Activated CD4-positive, alpha-beta T cell treated with anti-CD3 and anti-CD28 coated beads, Interleukin-2, amount 50 U/mL, for 4 hours (primary cell): ENCODE data around the gene DLL1.

Experiments used
- DNase-seq, 2 experiments: peaks; one replicate each; pipeline ENCODE4 v3.0.0-alpha.2; 2020

DLL1 gene

DNA sequence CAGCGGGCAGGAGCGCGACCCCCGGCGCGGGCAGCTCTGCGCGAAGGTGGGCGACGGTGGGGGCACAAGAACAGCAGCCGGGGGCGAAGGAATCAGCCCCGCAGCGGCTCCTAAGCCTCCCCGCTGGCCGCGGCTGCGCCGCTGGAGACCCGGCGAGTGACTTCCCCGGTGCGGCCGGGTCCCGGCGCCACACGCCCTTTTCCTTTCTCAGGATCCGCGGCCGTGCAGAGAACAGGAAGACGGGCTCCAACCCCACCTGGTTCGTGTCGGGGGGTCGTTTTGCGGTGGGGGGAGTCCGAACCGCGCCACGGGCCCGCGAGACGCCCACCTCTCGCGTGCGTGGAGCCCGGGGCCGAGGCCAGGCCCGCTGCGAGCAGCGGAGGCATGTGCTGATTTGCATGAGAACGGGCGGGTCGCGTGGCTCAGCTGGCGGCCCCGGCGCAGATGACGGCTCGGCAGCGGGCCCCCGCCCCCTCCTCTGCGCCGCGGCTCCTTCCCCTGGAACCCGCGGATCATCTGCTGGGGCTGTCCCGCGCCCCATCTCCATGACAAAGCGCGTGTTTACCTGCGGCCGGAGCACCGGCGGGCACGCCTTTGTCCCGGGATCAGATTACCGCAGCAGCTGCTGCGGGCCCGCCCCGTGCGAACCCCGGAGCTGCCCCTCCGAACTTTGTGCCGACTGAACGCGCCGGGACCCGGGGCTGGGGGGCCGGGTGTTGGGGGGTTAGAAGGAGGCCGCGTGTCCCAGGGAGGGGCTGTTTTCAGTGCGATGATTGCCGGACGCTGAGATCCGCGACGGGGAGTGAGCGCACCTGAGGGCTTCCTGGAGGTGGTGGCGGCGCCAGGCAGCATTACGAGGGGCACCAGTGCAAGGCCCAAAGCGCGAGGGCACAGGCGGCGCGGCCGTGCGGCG is 4.9 kb upstream of the DLL1 start:
- peak in 1 of 2 experiments; percentile 55 for DNase-seq

DNA sequence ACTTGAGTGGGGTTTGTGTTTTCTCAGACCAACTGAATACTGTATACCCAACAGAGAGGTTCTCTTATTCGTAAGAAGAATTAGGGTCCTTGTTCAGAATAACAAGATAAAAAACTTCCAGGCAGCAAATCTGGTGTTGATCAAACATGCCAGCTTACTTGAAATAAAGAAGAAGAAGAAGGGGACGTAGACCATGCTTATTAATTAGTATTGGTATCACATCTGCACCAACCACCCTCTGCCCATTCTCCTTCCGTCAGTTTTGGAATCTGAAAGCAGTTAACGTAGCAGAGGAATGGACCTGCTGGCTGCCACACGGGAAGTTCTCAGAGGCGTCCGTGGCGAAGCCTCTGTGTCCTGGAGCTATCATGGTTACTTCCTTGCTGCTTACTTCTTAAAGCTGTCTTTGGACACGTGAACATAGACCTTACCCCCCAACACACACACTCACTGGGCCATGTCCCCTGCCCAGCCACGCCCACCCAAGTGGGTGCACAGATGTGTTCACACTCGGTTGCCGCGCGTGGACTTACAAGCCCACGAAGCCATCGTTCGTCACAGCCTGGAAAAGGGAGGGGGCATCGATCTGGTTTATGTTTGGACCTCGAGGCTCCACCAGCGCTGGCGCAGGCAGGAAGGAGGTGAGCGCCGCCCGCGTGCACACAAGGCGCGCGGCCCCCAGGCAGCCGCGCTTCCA is 4.1 kb upstream of the DLL1 start:
- DNase-seq = no peak

DNA sequence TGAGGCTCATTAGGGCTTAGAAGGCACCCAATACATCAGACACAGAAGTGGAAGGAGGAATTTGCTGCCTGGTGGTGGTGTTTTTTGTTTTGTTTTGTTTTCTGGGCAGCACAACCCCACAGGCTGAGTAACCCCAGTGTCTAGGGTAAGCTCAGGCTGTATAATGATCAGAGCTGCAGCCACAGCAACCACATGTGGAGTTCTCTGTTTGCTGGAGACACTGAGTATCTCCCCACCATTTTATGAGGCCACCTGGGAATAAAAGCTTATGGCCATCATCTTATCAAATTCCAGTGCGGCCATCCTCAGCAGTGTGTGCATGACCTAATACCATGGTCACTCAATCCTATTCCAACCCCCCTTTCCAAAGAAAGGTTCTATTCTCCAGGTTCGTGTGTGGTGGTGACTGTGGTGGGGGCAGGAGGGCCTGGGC is 3.4 kb upstream of the DLL1 start:
- no peak for DNase-seq

DNA sequence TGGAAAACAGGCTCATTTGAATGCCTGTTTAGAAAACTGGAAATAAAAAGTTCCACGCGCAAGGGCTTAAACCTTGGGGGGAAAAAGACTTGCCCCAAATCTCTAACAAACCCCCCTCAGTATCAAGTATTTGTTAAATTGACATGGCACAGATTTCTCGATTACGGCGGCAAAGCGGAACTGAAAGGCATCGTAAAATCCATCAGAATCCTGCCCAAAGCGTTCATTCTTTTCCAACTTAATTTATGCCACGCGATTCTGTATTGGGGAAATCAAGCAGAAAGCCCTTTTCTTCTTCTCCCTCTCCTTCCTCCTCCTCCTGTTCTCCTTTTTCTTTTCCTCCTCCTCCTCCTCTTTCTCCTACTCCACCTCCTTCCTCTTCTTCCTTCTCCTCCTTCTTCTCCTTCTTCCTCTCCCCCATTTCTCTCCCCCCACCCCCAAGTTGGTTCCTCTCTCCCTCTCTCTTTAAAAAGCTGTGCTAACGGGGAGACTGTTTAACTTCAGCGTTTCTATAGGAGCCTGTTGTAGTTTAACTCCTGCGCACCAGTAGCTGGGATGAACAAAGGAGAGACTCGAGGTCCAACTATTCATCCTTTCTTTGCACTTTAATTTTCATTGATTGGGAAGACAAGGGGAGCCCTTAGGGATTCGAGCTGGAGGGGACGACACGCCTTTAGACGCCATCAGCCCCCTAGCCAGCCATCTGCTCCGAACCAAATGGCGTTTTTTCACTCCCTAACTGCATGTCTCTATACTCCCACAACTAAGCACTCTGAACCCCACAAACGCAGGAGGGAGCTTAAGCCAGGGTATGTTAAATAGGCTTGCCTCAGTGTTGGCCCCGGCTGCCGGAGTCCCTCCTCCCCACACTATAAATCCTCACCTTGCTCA is 2.7 kb upstream of the DLL1 start:
- DNase-seq = no peak

DNA sequence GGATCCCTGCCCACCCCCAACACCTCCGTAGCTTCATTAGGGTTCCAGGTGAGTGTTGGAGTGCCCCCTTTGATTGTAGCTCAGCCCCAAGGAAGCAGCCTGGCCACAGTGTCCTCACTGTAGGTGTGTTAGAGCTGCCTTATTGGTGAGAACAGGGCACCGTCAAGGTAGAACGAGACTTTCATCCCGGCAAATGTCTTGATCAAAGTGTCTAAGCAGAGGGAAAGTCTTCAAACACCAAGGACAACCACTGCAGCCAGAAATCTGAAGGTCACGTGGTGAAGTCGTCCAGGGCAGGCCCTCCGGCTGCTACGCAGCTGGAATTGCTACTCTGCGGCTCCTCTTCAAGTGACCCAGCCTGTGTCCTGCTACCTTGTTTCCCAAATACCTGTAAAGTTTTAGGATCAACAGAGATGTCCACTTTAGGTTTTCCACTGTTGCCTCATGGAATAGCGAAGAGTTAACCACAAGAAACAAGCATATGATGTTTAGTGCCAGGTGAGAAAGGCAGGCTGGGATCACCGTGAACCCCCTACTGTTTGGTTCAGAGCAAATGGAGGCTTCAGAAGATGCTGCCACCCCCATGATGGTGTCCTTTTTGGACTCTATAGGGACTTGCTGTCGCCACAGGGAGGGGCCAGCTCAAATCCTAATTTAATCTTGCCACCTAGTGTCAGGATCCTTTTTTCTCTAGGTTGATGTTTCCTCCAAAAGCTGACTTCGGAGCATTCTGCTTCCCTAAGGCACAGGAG is 1.7 kb upstream of the DLL1 start:
- DNase-seq = no peak

DNA sequence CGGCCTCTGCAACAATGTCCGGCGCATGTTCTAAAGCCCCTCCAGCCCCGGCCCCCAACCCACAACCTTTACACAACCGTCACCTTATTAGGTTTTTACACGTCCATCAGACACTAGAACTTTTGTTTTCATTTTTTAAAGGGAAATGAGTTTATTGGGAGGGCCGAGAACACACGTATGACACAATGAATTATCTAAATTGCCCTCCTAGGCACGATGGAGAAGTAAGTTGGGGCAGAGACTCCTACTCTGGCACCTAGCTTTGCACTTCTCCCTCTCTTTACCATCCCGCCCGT is 1.2 kb upstream of the DLL1 start:
- DNase-seq = no peak

DNA sequence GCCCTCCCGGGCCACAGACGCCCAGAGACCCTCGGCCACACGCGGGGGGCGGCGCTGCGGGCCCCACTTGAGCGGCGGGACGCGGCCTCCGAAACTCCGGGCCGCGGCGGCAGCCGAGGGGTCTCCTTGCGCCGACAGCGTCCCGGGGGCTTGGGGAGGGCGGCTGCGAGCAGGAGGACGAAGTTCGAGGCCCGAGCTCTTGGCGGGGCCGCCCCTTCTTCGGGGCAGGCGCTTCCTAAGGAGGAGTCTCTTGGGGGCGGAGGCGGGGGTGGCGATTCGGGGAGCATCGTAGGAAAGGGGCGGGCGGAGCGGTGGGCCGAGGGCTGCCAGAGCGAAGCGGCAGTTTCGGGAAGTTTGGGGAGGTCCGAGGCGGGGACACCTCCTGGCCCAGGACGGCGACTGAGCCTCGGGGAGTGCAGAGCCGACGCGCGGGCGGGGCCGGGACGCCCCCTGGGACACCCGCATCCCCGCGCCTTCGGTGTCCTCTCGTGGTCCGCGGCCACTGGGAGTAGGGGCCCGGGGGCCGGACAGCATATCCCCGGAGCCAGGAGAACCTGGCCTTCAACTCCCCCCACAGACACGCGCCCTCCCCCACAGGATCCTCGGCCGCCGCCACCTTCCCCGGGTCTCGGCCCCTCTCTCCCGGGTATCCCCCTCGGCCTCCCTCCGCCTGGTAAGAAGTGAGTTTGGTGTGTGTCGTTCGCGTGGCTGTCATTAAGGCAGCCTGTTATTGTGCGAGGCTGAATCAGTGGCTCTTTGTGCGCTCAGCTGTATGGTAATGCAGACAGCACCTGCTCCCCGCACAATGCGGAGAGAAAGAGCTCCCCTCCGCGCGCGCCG is 613 bp upstream of the DLL1 start:
- peak in 1 of 2 experiments; percentile 43 for DNase-seq

DNA sequence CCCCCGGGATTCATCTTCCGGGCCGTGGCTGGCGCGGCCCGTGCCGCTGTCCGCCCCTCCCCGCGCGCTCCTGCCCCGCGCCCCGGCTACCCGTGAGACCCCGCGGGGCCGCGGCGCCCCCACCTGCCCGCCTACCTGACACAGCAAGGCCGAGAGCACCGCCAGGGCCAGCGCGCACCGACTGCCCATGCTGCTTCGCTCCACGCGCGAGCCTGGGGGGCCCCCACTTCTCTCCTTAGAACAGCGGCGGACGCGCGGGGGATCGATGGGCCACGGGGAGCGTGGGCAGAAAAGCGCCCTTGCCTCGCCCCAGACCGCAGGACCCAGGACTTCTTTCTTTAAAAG is 955 bp downstream of the DLL1 start:
- DNase-seq = no peak

DNA sequence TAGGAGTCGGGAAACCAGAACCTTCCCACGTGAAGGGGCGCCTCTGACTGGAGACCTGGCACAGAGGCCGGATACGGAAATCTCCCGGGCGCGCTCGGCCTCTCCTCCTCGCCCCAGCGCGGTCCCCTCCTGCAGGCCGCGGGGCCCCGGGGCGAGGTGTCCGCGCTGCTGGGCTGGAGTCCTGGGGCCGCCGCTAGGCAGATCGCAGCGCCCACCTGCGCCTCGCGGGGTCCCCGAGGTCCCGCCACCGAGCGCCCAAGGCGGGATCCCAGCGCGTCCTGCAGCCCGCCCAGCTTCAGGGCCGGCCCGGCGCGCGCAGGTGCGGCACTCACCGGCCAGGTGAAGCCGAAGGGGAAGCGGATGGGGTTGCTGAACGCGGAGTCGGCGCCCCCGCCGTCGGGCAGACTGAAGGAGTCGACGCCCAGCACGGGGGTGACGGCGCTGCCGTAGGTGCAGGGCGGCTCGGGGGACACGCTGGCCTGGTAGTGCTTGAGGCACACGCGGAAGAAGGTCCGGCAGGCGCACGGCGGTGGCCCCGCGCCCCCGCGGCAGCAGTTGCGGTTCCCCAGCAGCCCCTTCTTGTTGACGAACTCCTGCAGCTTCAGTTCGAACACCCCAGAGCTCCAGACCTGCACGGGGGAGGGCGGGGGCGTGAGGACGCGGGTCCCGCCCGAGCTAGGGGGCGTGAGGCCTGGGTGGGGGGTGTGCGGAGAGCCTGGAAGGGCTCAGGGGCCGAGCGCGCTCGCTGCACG is 1.5 kb downstream of the DLL1 start:
- DNase-seq = no peak

DNA sequence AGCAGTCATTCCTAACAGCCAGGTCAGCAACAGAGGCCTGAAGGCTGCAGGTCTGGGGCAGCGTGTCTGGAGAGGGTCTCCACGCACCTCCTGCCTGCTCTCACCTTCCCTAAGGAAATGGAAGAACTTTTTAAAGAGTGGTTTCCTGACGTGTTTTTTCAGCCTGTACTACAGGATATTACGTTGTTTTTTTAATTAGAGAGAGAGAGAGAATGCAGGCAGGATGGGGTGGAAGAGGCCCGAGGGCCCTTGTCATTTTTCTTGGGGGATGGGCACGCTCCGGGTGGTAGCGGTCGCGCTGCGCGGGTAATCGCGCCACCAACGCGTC is 2.1 kb downstream of the DLL1 start:
- DNase-seq = no peak

DNA sequence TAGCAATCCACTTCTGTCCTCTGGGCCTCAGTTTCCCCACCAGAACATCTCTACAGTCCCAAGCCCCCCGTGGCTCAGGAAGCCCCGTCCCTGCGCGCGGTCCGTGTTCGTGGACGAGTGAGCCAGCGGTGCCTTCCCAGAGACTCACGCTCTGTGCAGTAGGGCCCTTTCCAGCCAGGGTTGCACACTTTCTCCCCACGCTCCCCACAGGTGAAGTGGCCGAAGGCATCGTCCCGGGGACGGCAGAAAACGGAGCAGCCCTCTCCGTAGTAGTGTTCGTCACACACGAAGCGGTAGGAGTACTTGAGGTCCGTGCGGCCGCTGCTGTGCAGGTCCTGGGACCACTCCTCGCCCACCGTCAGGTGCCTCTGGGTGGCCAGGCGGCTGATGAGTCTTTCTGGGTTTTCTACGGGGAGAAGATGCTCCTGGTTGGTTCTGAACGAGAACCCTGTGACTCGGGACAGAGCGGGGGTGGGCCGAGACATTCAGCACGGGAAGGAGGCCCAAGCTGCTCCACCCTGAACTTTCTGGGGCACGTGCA is 2.7 kb downstream of the DLL1 start:
- no peak for DNase-seq

DNA sequence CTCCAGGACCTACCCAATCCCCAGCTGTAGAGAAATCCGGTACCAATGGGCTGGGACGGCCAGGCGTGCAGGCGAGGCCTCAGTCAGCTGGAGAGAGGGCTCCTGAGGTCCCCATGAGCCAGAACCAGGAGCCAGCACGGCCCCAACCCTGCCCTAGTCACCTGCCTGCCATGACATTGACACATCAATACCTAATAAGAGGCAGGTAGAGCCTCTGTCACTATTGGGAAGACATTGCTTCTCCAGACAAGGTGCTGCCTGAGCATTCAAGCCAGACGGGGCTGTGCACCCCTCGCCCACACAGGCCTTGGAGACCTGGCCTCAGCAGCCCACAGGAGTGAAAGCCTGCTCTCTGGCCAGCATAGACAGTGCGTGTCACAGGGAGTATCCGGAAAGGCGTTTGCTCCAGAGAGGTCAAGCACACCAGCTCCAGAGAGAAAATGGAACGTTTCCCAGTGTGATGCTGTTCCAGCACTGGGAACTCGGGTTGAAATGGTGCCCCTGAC is 3.5 kb downstream of the DLL1 start:
- DNase-seq = no peak

DNA sequence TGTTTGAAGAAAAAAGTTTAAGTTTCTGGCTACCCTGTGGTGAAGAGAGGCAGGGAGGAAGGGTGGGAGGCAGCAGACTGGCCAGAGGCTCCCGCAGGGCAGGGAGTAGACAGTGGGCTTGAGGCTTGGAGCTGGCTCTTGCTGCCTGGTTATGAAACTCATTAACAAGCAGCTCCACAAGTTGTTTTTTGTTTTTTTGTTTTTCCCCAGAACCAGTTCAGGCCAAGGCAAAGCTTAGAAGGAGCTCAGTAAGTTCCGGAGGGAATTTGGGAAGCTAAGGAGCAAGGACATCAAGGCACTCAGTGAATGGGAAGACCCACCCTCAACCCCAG is 4.0 kb downstream of the DLL1 start:
- no peak for DNase-seq

DNA sequence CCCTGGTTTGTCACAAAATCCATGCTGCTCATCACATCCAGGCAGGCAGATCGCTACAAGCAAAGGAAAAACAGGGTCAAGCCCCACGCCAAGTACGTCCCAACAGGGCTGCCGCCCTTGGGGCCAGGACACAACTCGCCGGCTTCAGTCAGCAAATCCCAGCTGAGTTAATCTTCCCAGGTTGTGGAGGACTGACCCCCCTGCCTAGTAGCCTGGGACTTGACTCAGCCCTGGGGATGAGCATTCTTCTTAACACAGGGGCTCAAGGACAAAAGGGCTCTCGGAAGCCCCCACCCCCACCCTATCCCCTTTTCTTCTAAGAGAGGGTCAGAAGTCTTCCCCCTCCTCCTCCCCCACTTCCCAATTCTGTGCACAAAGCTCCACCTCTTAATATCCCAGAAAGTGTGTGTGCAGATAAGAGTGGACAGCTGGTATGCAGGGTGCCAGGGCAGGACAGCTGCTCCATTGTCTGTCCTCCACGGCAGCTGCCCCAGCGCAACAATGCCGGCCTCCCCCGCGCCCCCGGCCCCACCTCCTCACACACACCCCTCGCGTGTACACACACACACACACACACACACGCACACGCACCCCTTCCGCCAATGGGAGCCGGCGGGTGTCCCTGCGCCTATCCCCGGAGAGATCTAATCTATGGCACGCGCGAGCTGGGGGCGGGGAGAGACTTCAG is 4.5 kb downstream of the DLL1 start:
- no peak for DNase-seq

DNA sequence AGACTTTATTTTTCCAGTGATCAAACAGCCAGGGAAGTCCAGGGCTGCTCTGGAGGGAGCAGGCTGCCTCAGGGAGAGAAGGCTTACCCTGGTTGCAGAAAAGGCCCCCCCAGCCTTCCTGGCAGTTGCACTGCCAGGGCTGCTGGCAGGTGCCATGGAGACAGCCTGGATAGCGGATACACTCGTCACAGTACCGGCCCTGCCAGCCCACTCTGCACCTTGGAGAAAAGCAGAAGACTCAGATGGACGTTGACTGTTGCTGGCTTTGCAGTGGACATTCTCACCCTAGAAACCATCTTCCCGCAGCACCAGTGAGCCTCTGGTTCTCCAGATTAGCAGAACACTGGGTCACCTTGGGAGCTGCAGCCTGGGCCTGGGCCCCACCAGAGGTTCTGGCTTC is 5.4 kb downstream of the DLL1 start:
- no peak for DNase-seq

DNA sequence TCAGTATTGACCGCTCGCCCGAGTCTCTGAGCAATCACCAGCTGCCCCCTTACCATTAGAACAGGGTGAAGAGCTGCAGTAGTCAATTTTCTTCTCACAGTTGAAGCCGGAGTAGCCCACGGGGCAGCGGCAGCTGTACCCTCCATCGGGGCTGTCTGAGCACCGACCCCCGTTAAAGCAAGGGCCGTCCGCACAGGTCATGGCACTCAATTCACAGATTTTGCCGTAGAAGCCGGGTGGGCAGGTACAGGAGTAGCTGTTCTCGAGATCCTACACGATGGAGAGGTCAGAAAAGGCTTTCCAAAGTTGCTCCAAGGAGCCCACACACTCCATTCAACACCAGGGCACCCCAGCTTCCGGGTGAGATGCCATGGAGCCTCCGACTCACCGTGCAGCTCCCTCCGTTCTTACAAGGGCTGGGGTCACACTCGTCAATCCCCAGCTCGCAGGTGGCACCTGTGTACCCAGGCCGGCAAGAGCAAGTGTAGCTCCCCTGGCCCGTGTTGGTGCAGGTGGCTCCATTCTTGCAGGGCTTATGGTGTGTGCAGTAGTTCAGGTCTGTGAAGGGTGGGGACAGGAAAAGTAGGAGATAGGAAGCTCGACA is 5.9 kb downstream of the DLL1 start:
- no peak for DNase-seq

DNA sequence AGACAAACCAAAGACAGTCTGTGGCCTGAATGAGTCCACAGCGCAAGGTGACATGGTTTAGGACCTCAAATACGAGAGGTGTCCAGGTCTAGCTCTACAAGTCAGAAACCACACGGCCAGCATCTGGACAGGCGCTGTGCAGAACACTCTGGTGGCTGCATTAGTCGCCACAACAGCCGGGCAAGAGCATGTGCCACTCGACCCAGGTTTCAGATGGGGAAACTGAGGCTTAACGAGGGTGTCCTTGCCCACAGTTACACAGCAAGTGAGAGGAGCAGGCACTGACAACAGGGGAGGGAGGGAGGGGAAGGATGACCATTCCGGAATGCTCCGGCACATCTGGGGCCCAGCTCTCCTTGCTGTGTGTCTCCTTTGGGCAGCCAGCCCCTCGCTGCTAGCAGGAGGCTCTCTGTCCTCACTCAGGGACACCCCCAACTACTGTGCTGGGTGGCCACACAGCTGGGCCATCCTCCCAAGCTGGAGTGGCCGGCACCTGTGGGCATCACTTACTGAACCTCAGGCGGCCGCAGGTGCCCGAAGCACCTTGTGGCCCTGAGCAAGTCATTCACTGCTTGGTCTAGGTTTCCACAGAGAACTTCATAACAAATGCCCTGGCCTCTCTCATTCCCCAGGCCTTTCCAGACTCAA is 6.6 kb downstream of the DLL1 start:
- DNase-seq = no peak

DNA sequence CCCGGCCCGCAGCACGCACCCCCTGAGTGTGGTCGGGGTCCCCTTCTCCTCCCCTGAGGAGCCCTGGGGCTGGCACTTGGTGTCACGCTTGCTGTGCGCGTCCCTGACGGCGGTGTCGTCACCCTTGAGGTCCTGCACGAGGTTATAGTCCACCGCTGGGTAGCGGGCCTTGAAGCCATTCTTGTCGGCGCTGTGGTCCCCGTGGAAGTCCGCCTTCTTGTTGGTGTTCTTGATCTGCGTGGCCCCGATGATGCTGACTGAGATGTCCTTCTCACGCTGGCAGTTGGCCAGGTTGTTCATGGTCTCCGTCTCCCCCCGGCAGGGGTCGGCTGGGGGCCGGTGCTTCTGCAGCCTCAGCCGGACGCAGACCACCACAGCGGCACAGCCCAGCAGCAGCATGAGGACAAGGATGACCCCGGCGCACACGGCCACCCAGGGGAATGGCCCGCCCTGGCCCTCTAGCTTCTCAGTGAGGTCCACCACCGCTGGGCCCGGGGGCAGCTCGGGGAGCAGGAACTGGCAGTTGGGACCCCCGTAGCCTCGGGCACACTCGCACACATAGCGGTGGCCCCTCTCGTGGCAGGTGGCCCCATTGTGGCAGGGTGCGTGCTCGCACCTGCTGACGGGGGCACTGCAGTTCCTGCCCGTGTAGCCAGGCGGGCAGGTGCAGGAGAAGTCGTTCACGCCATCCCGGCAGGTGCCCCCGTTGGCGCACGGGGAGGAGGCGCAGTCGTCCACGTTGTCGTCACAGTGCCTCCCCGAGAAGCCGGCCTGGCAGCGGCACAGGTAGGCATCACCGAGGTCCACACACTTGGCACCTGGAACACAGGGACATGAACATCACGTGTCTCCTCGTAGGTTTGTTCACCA is 7.4 kb downstream of the DLL1 start:
- DNase-seq = no peak
